ENCODE measurements around the gene FRZB. TPM values are rescaled to one million over a fixed set of nuclear protein-coding genes. Genes with fewer than 3 reads are reported as not detected.
"Not testable (repeated sequence)": the region's sequence is repeated elsewhere in the genome, so short reads cannot be mapped to it uniquely, and the experiment has no call there.

The FRZB gene
- total RNA-seq, 1 experiment from 2014 or later = 1.9 TPM

GRCh38 chr2:182876653-182877052, 10.2 kb upstream of the FRZB start:
- CTCF ChIA-PET; H3K4me3 Mint-ChIP-seq; H3K27me3 Mint-ChIP-seq (ENCODE audit: low read depth); ATAC-seq; H3K27ac Mint-ChIP-seq; DNase-seq (ENCODE audit: low spot score); POLR2A ChIA-PET; H3K4me1 Mint-ChIP-seq; H3K36me3 Mint-ChIP-seq: not testable (repeated sequence)
- H3K9me3 Mint-ChIP-seq = peaks cover 19% of the 10 kb centered on the region

- Mint-ChIP-seq H3K36me3 (0 out of 2 replicates have a peak, but pooled peaks cover 4% of the 10 kb centered on the region), H3K4me1 (peaks cover 20% of the 10 kb centered on the region)
- POLR2A ChIA-PET = no interaction called here
Observed at GRCh38 chr2:182870227-182870626, 3.8 kb upstream of the FRZB start.

GRCh38 chr2:182868054-182868796, 1.8 kb upstream of the FRZB start:
- H3K9me3 Mint-ChIP-seq = no peaks in the 10 kb centered on the region
- DNase-seq (ENCODE audit: low spot score) = no peak
- ChIA-PET CTCF (interaction anchor here (0.5 to 6.4 kb wide), 15 partner anchors 10 to 380 kb away, joined by 3 to 37 read pairs (median 6); no protein-coding TSS in a partner anchor), POLR2A (no interaction called here)
- H3K27ac Mint-ChIP-seq = no peak overlapping the region
- H3K27me3 Mint-ChIP-seq (ENCODE audit: low read depth) = peaks cover 45% of the 10 kb centered on the region
- H3K36me3 Mint-ChIP-seq = no peaks in the 10 kb centered on the region
- peak overlapping the region; percentile 96 for H3K4me3 Mint-ChIP-seq
- no peak for ATAC-seq
- peaks cover 20% of the 10 kb centered on the region for H3K4me1 Mint-ChIP-seq
- no peak for TF ChIP-seq ZBTB21 (CRISPR knock-in tag; IDR thresholded peaks at IDR 0.05; ENCODE audit: borderline replicate concordance)
- TF ChIP-seq ZNF532 (CRISPR knock-in tag; IDR thresholded peaks at IDR 0.05; ENCODE audit: borderline replicate concordance) = no peak
- no peak for TF ChIP-seq ZNF219 (CRISPR knock-in tag; IDR thresholded peaks at IDR 0.05; ENCODE audit: borderline replicate concordance)
- TF ChIP-seq SMAD3 (CRISPR knock-in tag; IDR thresholded peaks at IDR 0.05; ENCODE audit: borderline replicate concordance) = no peak
- no peak for TF ChIP-seq PRRX2 (CRISPR knock-in tag; IDR thresholded peaks at IDR 0.05)
- TF ChIP-seq ZBTB43 (CRISPR knock-in tag; IDR thresholded peaks at IDR 0.05) = no peak
- TF ChIP-seq ARID4B (CRISPR knock-in tag; IDR thresholded peaks at IDR 0.05; ENCODE audit: borderline replicate concordance) = no peak
- no peak for TF ChIP-seq ZNF263 (CRISPR knock-in tag; IDR thresholded peaks at IDR 0.05; ENCODE audit: low read depth)

More at GRCh38 chr2:182870227-182870626, 3.8 kb upstream of the FRZB start:
- H3K27me3 Mint-ChIP-seq (ENCODE audit: low read depth) = peaks cover 29% of the 10 kb centered on the region
- no peak overlapping the region for H3K4me3 Mint-ChIP-seq
- DNase-seq (ENCODE audit: low spot score) (peak; percentile 79), ATAC-seq (peak; percentile 47)
- TF ChIP-seq FOXP4 (CRISPR knock-in tag; IDR thresholded peaks at IDR 0.05) (no peak), CTCF (IDR thresholded peaks at IDR 0.05) (peak; percentile 92)
- H3K27ac Mint-ChIP-seq = no peak overlapping the region
- CTCF ChIA-PET = interaction anchor here (0.6 to 6.4 kb wide), 26 partner anchors 12 to 318 kb away, joined by 3 to 37 read pairs (median 5); no protein-coding TSS in a partner anchor
- peaks cover 6% of the 10 kb centered on the region for H3K9me3 Mint-ChIP-seq
